ENCODE data around the gene SMIM28. TPM values are rescaled to one million over a fixed set of nuclear protein-coding genes. Genes with fewer than 3 reads are reported as not detected.
A peak's percentile ranks its signal among the peaks of the same experiment; 100 is the strongest.

Gene SMIM28
- polyA plus RNA-seq, 1 experiment, result not detected

DNA sequence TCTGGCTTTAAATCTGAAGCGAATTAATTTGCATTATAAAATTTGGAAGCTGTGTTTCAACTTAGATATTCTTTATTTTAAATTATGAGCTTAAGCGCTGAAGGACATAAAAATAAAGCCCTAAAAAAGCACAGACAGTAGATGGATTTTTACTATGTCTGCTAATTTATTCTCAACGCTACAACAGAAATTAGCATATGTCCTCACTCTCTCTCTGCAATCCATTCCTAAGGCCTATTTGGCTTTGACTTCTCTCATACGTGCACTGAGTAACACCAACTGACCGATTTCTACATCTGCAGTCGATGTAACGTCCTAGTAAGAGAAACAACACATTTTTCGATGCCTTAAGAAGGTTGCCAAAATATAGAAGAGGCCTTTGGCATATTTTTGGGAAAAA is 50.0 kb downstream of the SMIM28 start:
- ChIA-PET CTCF (interaction anchor here (0.9 to 4.0 kb wide), 14 partner anchors 14 to 342 kb away, joined by 3 to 33 read pairs (median 6); no protein-coding TSS in a partner anchor), POLR2A (interaction anchor here (0.6 kb wide), 1 partner anchor 9 kb away, joined by 7 read pairs; no protein-coding TSS in a partner anchor)
- no peak for DNase-seq (ENCODE audit: low read depth, low spot score)
- Histone ChIP-seq H3K27ac (ENCODE audit: low read depth, low read length) (no peak overlapping the region), H3K9me3 (ENCODE audit: control insufficient read depth, insufficient read depth, low read length) (no peaks in the 10 kb centered on the region), H3K27me3 (ENCODE audit: control insufficient read depth, insufficient read depth, low read length) (no peaks in the 10 kb centered on the region), H3K4me3 (ENCODE audit: low read depth, low read length) (no peak overlapping the region)
- TF ChIP-seq CTCF (IDR thresholded peaks at IDR 0.05; ENCODE audit: low read depth, low read length), result no peak

DNA sequence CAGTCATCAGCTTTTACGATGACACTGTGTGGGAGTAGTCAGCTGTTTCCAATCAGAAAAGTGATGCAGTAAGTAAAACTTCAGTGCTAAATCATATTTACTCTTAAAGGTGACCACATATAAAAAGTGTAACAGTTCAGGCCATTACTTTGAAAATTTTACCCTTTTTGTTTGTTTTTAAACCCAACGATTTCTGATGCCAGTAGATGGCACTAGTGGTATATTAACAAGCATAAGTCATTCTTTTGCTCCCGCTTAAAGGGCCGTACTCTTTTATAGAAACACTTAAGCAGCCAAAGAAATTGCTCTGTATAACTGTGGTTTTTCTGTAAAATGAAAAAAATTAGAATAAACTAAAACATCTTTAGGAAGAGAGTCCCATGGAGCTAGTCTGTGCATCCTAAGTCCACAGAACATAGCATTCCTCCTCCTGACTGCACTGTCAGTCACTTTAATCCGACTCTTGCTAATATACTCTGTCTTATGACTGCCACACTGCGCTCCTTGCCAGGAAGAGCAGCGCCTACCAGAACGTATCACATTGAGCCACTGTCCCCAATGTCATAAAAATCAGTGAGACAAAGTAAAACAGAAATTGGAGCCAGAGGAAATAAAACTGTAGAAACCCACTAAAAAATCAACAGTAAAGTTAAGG is 51.4 kb downstream of the SMIM28 start:
- CTCF ChIA-PET, result interaction anchor here (0.5 to 4.2 kb wide), 37 partner anchors 11 to 559 kb away, joined by 3 to 33 read pairs (median 4); partner anchors contain the start of gene REPS1
- H3K27ac ChIP-seq (ENCODE audit: low read depth, low read length), result no peak overlapping the region
- no peaks in the 10 kb centered on the region for H3K9me3 ChIP-seq (ENCODE audit: control insufficient read depth, insufficient read depth, low read length)
- DNase-seq (ENCODE audit: low read depth, low spot score), result peak; percentile 41
- no peak overlapping the region for H3K4me3 ChIP-seq (ENCODE audit: low read depth, low read length)
- POLR2A ChIA-PET, result no interaction called here
- no peaks in the 10 kb centered on the region for H3K27me3 ChIP-seq (ENCODE audit: control insufficient read depth, insufficient read depth, low read length)
- peak; percentile 62 for TF ChIP-seq CTCF (IDR thresholded peaks at IDR 0.05; ENCODE audit: low read depth, low read length)

DNA sequence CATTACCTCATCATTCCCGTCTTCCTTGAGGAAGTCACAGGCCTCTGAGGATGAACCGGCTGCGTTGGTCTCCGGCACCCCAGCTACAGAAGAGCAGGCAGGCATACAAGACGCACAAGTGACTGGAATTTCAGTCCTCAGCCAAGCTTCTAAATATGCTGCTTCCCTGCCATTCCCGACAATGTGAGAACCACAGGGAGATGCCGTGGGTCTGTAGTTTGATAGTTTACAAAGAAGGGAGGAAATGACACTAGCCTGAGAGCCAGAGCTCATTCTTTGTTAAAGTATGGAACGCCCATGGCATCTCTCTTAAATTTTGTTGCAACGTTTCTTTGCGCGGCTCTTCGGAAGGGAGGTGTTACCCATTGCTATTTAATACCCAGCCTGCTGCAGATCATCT is 52.1 kb downstream of the SMIM28 start:
- H3K27me3 ChIP-seq (ENCODE audit: control insufficient read depth, insufficient read depth, low read length), result no peaks in the 10 kb centered on the region
- POLR2A ChIA-PET, result no interaction called here
- CTCF ChIA-PET, result interaction anchor here (0.6 to 4.2 kb wide), 30 partner anchors 10 to 559 kb away, joined by 3 to 33 read pairs (median 5); partner anchors contain the start of gene REPS1
- no peak for DNase-seq (ENCODE audit: low read depth, low spot score)
- no peak for TF ChIP-seq CTCF (IDR thresholded peaks at IDR 0.05; ENCODE audit: low read depth, low read length)
- no peak overlapping the region for H3K27ac ChIP-seq (ENCODE audit: low read depth, low read length)
- no peak overlapping the region for H3K4me3 ChIP-seq (ENCODE audit: low read depth, low read length)
- no peaks in the 10 kb centered on the region for H3K9me3 ChIP-seq (ENCODE audit: control insufficient read depth, insufficient read depth, low read length)

GRCh38 chr6:138430361-138431145 is 52.8 kb downstream of the SMIM28 start:
- DNase-seq (ENCODE audit: low read depth, low spot score), result no peak
- no peaks in the 10 kb centered on the region for H3K27me3 ChIP-seq (ENCODE audit: control insufficient read depth, insufficient read depth, low read length)
- POLR2A ChIA-PET, result no interaction called here
- TF ChIP-seq CTCF (IDR thresholded peaks at IDR 0.05; ENCODE audit: low read depth, low read length), result no peak
- no peak overlapping the region for H3K4me3 ChIP-seq (ENCODE audit: low read depth, low read length)
- no peaks in the 10 kb centered on the region for H3K9me3 ChIP-seq (ENCODE audit: control insufficient read depth, insufficient read depth, low read length)
- H3K27ac ChIP-seq (ENCODE audit: low read depth, low read length), result no peak overlapping the region
- CTCF ChIA-PET, result interaction anchor here (0.8 to 4.2 kb wide), 12 partner anchors 79 to 558 kb away, joined by 3 to 33 read pairs (median 10); partner anchors contain the start of gene REPS1

Measured in AG04450 (cell line).